Measurements from ENCODE around the gene ALCAM.

Gene ALCAM

GRCh38 chr3:105322570-105323273, 44.0 kb upstream of the ALCAM start:
- H3K4me1 ChIP-seq (ENCODE audit: control insufficient read depth, insufficient read depth, low read length), result no peaks in the 10 kb centered on the region
- TF ChIP-seq SP2 (tag by site-specific recombination; IDR thresholded peaks at IDR 0.05), result no peak
- no peak for TF ChIP-seq ZNF514 (tag by site-specific recombination; IDR thresholded peaks at IDR 0.05)
- no peak for TF ChIP-seq YY1 (tag by site-specific recombination; IDR thresholded peaks at IDR 0.05)
- no peak for TF ChIP-seq ZNF510 (tag by site-specific recombination; IDR thresholded peaks at IDR 0.05; ENCODE audit: insufficient replicate concordance)
- no peak for TF ChIP-seq KLF16 (tag by site-specific recombination; IDR thresholded peaks at IDR 0.05)
- TF ChIP-seq, protein P1, sequence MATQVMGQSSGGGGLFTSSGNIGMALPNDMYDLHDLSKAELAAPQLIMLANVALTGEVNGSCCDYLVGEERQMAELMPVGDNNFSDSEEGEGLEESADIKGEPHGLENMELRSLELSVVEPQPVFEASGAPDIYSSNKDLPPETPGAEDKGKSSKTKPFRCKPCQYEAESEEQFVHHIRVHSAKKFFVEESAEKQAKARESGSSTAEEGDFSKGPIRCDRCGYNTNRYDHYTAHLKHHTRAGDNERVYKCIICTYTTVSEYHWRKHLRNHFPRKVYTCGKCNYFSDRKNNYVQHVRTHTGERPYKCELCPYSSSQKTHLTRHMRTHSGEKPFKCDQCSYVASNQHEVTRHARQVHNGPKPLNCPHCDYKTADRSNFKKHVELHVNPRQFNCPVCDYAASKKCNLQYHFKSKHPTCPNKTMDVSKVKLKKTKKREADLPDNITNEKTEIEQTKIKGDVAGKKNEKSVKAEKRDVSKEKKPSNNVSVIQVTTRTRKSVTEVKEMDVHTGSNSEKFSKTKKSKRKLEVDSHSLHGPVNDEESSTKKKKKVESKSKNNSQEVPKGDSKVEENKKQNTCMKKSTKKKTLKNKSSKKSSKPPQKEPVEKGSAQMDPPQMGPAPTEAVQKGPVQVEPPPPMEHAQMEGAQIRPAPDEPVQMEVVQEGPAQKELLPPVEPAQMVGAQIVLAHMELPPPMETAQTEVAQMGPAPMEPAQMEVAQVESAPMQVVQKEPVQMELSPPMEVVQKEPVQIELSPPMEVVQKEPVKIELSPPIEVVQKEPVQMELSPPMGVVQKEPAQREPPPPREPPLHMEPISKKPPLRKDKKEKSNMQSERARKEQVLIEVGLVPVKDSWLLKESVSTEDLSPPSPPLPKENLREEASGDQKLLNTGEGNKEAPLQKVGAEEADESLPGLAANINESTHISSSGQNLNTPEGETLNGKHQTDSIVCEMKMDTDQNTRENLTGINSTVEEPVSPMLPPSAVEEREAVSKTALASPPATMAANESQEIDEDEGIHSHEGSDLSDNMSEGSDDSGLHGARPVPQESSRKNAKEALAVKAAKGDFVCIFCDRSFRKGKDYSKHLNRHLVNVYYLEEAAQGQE (tag by site-specific recombination; IDR thresholded peaks at IDR 0.05), result no peak
- no peak for TF ChIP-seq ZNF677 (tag by site-specific recombination; IDR thresholded peaks at IDR 0.05)
- no peak for TF ChIP-seq PRDM10 (tag by site-specific recombination; IDR thresholded peaks at IDR 0.05)
- no peak for TF ChIP-seq ZBTB17 (tag by site-specific recombination; IDR thresholded peaks at IDR 0.05)
- TF ChIP-seq ZNF654 (tag by site-specific recombination; IDR thresholded peaks at IDR 0.05; ENCODE audit: low read depth), result no peak
- TF ChIP-seq ZNF747 (tag by site-specific recombination; IDR thresholded peaks at IDR 0.05), result no peak
- TF ChIP-seq ZNF433 (tag by site-specific recombination; IDR thresholded peaks at IDR 0.05; ENCODE audit: low read depth), result no peak
- no peak for TF ChIP-seq ZBTB10 (tag by site-specific recombination; IDR thresholded peaks at IDR 0.05)
- no peak for TF ChIP-seq ZNF366 (tag by site-specific recombination; conservative IDR thresholded peaks at IDR 0.05)
- no peak for TF ChIP-seq ZNF548 (tag by site-specific recombination; IDR thresholded peaks at IDR 0.05)
- TF ChIP-seq ZNF571 (tag by site-specific recombination; IDR thresholded peaks at IDR 0.05), result no peak
- no peak for TF ChIP-seq ZNF133 (tag by site-specific recombination; IDR thresholded peaks at IDR 0.05)
- H3K36me3 ChIP-seq (ENCODE audit: control insufficient read depth in 2 of 2, insufficient read depth in 1 of 2, low read length in 2 of 2), result no peaks in the 10 kb centered on the region
- no peak overlapping the region for H3K27ac ChIP-seq (ENCODE audit: extremely low read depth, low read depth, low read length)
- ChIA-PET CTCF (no interaction called here), POLR2A (no interaction called here)
- H3K9me3 ChIP-seq (ENCODE audit: control insufficient read depth, insufficient read depth, low read depth, low read length), result no peaks in the 10 kb centered on the region
- no peak overlapping the region for H3K4me3 ChIP-seq (ENCODE audit: low read depth, low read length)

All from HEK293 (cell line).